ENCODE measurements around the gene CRTC1. TPM values are rescaled to one million over a fixed set of nuclear protein-coding genes. Genes with fewer than 3 reads are reported as not detected.
A peak's percentile ranks its signal among the peaks of the same experiment; 100 is the strongest.

CRTC1 gene
- total RNA-seq, 1 experiment from 2014 or later, result 19.0 TPM

DNA sequence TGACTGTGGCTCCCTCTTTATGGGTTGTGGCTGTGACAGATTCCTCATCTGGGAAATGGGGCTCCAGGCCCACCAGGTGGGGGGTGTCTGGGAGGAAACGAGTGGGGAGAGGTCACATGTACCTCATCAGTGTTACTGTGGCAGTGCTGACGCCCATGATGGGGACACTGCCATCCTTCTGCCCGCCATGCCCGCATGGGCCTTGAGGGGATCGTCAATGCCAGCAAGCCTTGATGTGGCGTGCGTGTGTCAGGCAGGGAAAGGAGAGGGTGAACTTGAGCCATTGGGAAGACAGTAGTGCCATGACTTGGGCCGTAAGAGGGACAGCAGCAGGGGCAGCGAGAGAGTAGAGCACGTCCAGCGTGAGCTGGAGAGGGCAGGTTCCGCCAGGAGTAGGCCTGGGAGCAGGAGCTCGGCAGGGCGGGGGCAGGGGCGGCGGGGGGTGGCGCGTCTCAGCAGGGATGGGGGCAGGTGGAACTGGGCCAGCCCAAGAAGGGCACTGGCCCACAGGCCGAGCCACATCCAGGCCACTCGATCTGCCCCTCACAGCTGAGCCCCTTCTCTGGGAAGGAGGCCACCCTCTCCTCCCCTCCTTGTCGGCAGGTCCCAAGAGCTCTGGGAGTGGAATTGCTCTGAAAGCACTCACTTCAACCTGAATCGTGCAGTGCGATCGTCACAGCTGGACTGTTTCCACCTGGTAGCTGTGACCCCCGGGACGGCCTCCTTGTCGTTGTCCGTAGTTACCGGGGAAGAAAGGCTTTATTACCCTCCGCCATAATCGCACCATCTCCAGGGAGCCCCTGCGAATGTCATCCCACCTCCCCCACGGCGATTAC lies 36.7 kb upstream of the CRTC1 start:
- Histone ChIP-seq H2BK5ac (ENCODE audit: insufficient read length, low read length) (no peak overlapping the region), H3K9me3 (ENCODE audit: control insufficient read depth, low read depth, low read length) (no peaks in the 10 kb centered on the region), H3K27ac (ENCODE audit: insufficient read length, low read depth, low read length) (no peak overlapping the region), H3K56ac (ENCODE audit: insufficient read length, low read depth, low read length) (no peak overlapping the region), H3K4me1 (ENCODE audit: insufficient read depth, low read length) (no peaks in the 10 kb centered on the region), H3T11ph (ENCODE audit: low read length) (no peak overlapping the region), H3K79me1 (ENCODE audit: insufficient read depth, low read depth, low read length, poor library complexity, severe bottlenecking) (no peaks in the 10 kb centered on the region), H2BK12ac (ENCODE audit: insufficient read length, low read depth, low read length) (no peak overlapping the region), H4K5ac (ENCODE audit: insufficient read length, low read depth, low read length) (no peak overlapping the region), H2AK5ac (ENCODE audit: insufficient read length, low read length) (no peak overlapping the region), H2AFZ (ENCODE audit: low read length) (no peak overlapping the region), H4K8ac (replicated peaks; ENCODE audit: insufficient read length, low read depth, low read length) (no peak overlapping the region), H2BK15ac (ENCODE audit: low read depth, low read length) (no peak overlapping the region), H2BK20ac (ENCODE audit: low read depth, low read length, poor library complexity, severe bottlenecking) (no peak overlapping the region), H3K18ac (ENCODE audit: insufficient read length, low read depth, low read length) (no peak overlapping the region), H4K20me1 (ENCODE audit: control insufficient read depth, insufficient read depth, insufficient read length) (no peaks in the 10 kb centered on the region), H3K27me3 (ENCODE audit: insufficient read depth, low read length) (no peaks in the 10 kb centered on the region), H3K14ac (ENCODE audit: insufficient read depth, low read length) (no peak overlapping the region), H3K4me2 (ENCODE audit: insufficient read depth, insufficient read length, low read length) (no peak overlapping the region), H4K91ac (ENCODE audit: insufficient read length, low read depth, low read length) (no peak overlapping the region), H3K23ac (ENCODE audit: insufficient read length, low read depth, low read length) (no peak overlapping the region), H3K79me2 (ENCODE audit: insufficient read depth, low read length) (no peaks in the 10 kb centered on the region), H2BK120ac (ENCODE audit: low read depth, low read length, poor library complexity, severe bottlenecking) (no peak overlapping the region), H3K4ac (ENCODE audit: low read depth, low read length) (no peak overlapping the region), H3K23me2 (ENCODE audit: insufficient read length, low read depth, low read length, poor library complexity, severe bottlenecking) (no peaks in the 10 kb centered on the region), H3K9ac (ENCODE audit: extremely low read depth, insufficient read length, low read length) (no peak overlapping the region)
- Mint-ChIP-seq H3K9me3 (no peaks in the 10 kb centered on the region), H3K27ac (peak overlapping the region in 2 of 3 experiments; percentile 41 to 73; a peak in 2 of 7 replicates), H3K27me3 (ENCODE audit: low read depth) (no peaks in the 10 kb centered on the region; the same call in 1 of the 2 replicates), H3K4me1 (peaks cover 36 to 51% of the 10 kb centered on the region in 2 experiments), H3K36me3 (ENCODE audit: insufficient read depth in 1 of 3, low read depth in 3 of 3) (peaks cover 0 to 2% (median 2%) of the 10 kb centered on the region in 3 experiments; a peak in 1 of 7 replicates), H3K4me3 (no peak overlapping the region)
- TF ChIP-seq, protein P1, sequence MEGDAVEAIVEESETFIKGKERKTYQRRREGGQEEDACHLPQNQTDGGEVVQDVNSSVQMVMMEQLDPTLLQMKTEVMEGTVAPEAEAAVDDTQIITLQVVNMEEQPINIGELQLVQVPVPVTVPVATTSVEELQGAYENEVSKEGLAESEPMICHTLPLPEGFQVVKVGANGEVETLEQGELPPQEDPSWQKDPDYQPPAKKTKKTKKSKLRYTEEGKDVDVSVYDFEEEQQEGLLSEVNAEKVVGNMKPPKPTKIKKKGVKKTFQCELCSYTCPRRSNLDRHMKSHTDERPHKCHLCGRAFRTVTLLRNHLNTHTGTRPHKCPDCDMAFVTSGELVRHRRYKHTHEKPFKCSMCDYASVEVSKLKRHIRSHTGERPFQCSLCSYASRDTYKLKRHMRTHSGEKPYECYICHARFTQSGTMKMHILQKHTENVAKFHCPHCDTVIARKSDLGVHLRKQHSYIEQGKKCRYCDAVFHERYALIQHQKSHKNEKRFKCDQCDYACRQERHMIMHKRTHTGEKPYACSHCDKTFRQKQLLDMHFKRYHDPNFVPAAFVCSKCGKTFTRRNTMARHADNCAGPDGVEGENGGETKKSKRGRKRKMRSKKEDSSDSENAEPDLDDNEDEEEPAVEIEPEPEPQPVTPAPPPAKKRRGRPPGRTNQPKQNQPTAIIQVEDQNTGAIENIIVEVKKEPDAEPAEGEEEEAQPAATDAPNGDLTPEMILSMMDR (conservative IDR thresholded peaks at IDR 0.05), result no peak
- DNase-seq, result no peak
- WGBS (ENCODE audit: extremely low coverage, insufficient read length, low lambda C conversion rate), result no CpG with 5 or more reads among the region's 34 CpGs

Measured in H9 (cell line).